ENCODE results near the gene PDZD7. TPM values are rescaled to one million over a fixed set of nuclear protein-coding genes. Genes with fewer than 3 reads are reported as not detected.

PDZD7 gene
- polyA plus RNA-seq, 6 donors from 2014 or later: 0.23 to 0.87 TPM; not detected in 4

DNA sequence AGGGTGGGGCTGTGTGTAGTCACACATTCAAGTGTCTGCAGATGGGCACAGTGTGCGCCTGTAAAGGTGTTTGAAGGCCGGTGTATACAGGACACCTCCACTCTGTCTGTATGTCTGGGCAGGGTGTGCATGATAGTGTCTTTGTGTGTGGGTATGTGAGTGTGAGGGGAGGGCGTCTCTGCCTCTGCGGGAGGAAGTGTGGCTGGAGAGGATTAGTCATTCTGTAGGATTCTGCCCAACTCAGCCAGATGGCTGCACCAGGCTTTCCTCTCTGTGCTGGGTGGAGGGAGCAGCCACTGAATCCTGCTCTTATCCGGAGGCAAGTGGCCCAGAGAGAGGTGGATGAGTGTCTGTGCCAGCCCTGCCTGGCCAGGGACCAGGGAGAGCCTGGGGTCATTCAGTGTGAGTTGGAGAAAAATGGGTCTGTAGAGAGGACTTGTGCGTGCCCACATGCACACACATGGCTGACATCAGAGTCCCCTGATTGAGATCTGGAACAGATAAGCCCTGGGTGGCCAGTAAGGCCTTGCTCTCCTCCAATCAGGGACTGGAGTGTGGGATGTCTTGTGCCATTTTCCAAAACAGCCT lies 1.8 kb upstream of the PDZD7 start:
- Mint-ChIP-seq H3K27me3 (peaks cover 2 to 20% (median 18%) of the 10 kb centered on the region in 3 donors), H3K4me3 (peak overlapping the region; percentile 84 to 97 (median 96))
- ATAC-seq (ENCODE audit: low read depth in 2 of 2): no peak

GRCh38 chr10:101031796-101032636 lies 1.1 kb upstream of the PDZD7 start:
- ATAC-seq (ENCODE audit: low read depth in 2 of 2) (peak; percentile 45 to 50), DNase-seq (peak; percentile 55)
- Mint-ChIP-seq H3K4me1 (peaks cover 17 to 22% (median 19%) of the 10 kb centered on the region in 3 donors), H3K27me3 (peaks cover 9 to 27% (median 25%) of the 10 kb centered on the region in 3 donors), H3K27ac (peak overlapping the region; percentile 33 to 98 (median 93)), H3K36me3 (peaks cover 0 to 13% of the 10 kb centered on the region in 2 donors), H3K9me3 (peaks cover 0 to 2% (median 0%) of the 10 kb centered on the region in 7 donors), H3K4me3 (peak overlapping the region; percentile 84 to 97 (median 96))

More for the DNA sequence above, 1.8 kb upstream of the PDZD7 start:
- H3K9me3 Mint-ChIP-seq: peaks cover 0 to 1% (median 0%) of the 10 kb centered on the region in 7 donors
- H3K36me3 Mint-ChIP-seq: peaks cover 0 to 16% of the 10 kb centered on the region in 2 donors
- no peak for DNase-seq
- peaks cover 17 to 22% (median 19%) of the 10 kb centered on the region in 3 donors for H3K4me1 Mint-ChIP-seq
- peak overlapping the region in 4 of 6 donors; percentile 70 to 95 (median 84) for H3K27ac Mint-ChIP-seq

GRCh38 chr10:101030496-101031127 lies 317 bp downstream of the PDZD7 start:
- Mint-ChIP-seq H3K4me3 (peak overlapping the region; percentile 84 to 97 (median 96)), H3K4me1 (peaks cover 17 to 22% (median 19%) of the 10 kb centered on the region in 3 donors), H3K9me3 (peaks cover 0 to 2% (median 0%) of the 10 kb centered on the region in 7 donors), H3K27ac (peak overlapping the region in 5 of 6 donors; percentile 76 to 98 (median 91)), H3K27me3 (peaks cover 12 to 30% (median 29%) of the 10 kb centered on the region in 3 donors), H3K36me3 (peaks cover 0 to under 1% of the 10 kb centered on the region in 2 donors)
- no peak for ATAC-seq (ENCODE audit: low read depth in 2 of 2)
- DNase-seq: no peak

GRCh38 chr10:101029520-101030295 lies 1.2 kb downstream of the PDZD7 start:
- no peaks in the 10 kb centered on the region for H3K36me3 Mint-ChIP-seq
- no peak for DNase-seq
- H3K4me1 Mint-ChIP-seq: peaks cover 17 to 22% (median 19%) of the 10 kb centered on the region in 3 donors
- H3K27me3 Mint-ChIP-seq: peaks cover 12 to 30% (median 29%) of the 10 kb centered on the region in 3 donors
- peaks cover 0 to 2% (median 0%) of the 10 kb centered on the region in 7 donors for H3K9me3 Mint-ChIP-seq
- no peak for ATAC-seq (ENCODE audit: low read depth in 2 of 2)
- H3K27ac Mint-ChIP-seq: no peak overlapping the region
- peak overlapping the region in 1 of 8 donors; percentile 66 for H3K4me3 Mint-ChIP-seq

- Mint-ChIP-seq H3K4me3 (peak overlapping the region in 2 of 8 donors; percentile 10 to 59), H3K27me3 (peaks cover 12 to 30% (median 29%) of the 10 kb centered on the region in 3 donors), H3K9me3 (peaks cover 0 to 2% (median 0%) of the 10 kb centered on the region in 7 donors), H3K27ac (no peak overlapping the region), H3K4me1 (peaks cover 17 to 22% (median 19%) of the 10 kb centered on the region in 3 donors), H3K36me3 (no peaks in the 10 kb centered on the region)
- DNase-seq (no peak), ATAC-seq (ENCODE audit: low read depth in 2 of 2) (no peak)
Measured at GRCh38 chr10:101028446-101029337, 2.2 kb downstream of the PDZD7 start.

DNA sequence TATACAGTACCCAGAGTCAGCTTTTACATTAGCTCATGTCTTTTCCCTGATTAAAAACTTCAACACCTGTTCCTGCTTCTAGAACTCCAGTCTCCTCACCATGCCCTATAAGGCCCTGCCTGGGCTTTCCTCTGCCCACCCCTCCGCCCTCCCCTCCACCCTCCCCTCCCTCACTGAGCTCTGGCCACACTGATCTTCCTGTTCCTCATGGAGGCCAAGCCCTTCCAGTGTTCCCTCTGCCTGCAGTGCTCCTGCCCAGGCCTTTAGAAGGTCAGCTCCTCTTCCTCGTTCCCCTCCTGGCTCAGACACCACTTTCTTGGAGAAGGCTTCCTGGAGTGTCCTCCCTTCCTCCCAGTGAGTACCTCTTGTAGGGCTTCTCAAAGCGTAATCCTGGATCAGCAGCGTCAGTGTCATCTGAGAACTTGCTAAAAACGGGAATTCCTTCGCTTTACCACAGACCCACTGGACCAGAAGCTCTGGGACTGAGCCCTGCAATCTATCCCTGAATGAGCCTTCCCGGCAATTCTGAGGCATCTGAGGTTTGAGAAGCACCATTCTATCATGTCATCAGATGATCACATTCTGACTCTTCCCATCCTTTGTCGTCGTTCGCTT lies 3.7 kb downstream of the PDZD7 start:
- no peak for ATAC-seq (ENCODE audit: low read depth in 2 of 2)
- Mint-ChIP-seq H3K27ac (no peak overlapping the region), H3K27me3 (peaks cover 12 to 30% (median 29%) of the 10 kb centered on the region in 3 donors), H3K4me1 (peaks cover 10 to 17% (median 13%) of the 10 kb centered on the region in 3 donors), H3K36me3 (no peaks in the 10 kb centered on the region), H3K9me3 (peaks cover 0 to 2% (median 0%) of the 10 kb centered on the region in 7 donors), H3K4me3 (no peak overlapping the region)
- DNase-seq: no peak

GRCh38 chr10:101022967-101023705 lies 7.8 kb downstream of the PDZD7 start:
- H3K27me3 Mint-ChIP-seq: peaks cover 17 to 35% (median 34%) of the 10 kb centered on the region in 3 donors
- ATAC-seq (ENCODE audit: low read depth in 2 of 2): no peak
- H3K27ac Mint-ChIP-seq: no peak overlapping the region
- no peaks in the 10 kb centered on the region for H3K36me3 Mint-ChIP-seq
- no peak for DNase-seq
- H3K4me3 Mint-ChIP-seq: no peak overlapping the region
- peaks cover 0 to 2% (median 0%) of the 10 kb centered on the region in 7 donors for H3K9me3 Mint-ChIP-seq
- peaks cover 9 to 12% (median 10%) of the 10 kb centered on the region in 3 donors for H3K4me1 Mint-ChIP-seq

GRCh38 chr10:101021692-101022251 lies 9.2 kb downstream of the PDZD7 start:
- DNase-seq: no peak

DNA sequence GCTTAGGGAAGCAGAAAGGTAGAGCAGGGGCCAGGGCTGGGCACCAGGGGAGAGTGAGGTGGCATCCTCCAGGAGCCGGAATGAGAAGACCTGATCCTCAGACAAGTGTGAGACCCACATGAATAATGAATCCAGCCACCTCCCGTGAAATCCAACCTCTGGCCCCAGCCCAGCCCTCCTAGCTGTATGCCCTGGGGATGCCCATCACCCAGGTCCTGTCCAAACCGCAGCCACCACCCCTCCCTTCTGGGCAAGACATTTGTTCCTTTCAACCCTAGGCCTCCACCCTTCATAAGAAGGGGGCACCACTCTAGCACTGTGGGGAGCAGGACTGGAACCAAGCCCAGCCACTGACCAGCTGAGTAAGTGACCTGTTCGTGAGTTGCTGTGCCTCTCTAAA lies 9.7 kb downstream of the PDZD7 start:
- Mint-ChIP-seq H3K9me3 (no peaks in the 10 kb centered on the region), H3K27me3 (peaks cover 17 to 39% (median 37%) of the 10 kb centered on the region in 3 donors), H3K27ac (no peak overlapping the region), H3K36me3 (no peaks in the 10 kb centered on the region), H3K4me3 (no peak overlapping the region), H3K4me1 (peaks cover 16 to 19% (median 18%) of the 10 kb centered on the region in 3 donors)
- no peak for DNase-seq
- no peak for ATAC-seq (ENCODE audit: low read depth in 2 of 2)

More at GRCh38 chr10:101021692-101022251, 9.2 kb downstream of the PDZD7 start:
- H3K4me1 Mint-ChIP-seq: peaks cover 15 to 18% (median 16%) of the 10 kb centered on the region in 3 donors
- H3K27ac Mint-ChIP-seq: peak overlapping the region in 1 of 6 donors; percentile 73
- no peaks in the 10 kb centered on the region for H3K36me3 Mint-ChIP-seq
- peaks cover 12 to 36% (median 31%) of the 10 kb centered on the region in 3 donors for H3K27me3 Mint-ChIP-seq
- H3K4me3 Mint-ChIP-seq: no peak overlapping the region
- no peak for ATAC-seq (ENCODE audit: low read depth in 2 of 2)
- H3K9me3 Mint-ChIP-seq: no peaks in the 10 kb centered on the region

DNA sequence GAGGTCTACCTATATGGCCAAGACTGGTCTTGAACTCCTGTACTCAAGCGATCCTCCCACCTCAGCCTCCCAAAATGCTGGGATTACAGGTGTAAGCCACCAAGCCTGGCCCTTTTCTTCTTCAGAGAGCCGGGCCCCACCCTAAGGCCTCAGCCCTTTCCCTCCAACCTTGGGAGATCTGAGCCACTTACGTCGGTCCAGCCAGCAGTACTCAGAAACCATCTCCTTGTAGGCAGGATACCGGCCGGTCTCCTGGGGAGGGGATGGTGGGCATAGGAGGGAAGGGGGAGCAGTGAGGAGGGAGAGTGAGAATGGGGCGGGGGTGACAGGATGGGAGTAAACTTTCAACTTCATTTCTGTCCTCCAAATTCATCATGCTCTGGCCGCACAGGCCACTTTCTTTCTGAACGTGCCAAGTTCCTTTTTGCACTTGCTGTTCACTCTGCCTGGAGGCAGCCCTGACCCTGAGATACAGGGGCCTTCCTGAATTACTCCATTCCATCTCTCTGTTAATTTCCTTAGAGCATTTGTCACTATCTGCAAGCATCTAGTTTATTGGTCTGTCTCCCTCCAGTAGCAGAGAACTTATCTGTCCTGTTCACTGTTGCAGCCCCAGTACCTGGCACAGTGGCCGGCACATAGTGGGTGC lies 10.4 kb downstream of the PDZD7 start:
- ATAC-seq (ENCODE audit: low read depth in 2 of 2) (no peak), DNase-seq (no peak)
- Mint-ChIP-seq H3K36me3 (no peaks in the 10 kb centered on the region), H3K27ac (no peak overlapping the region), H3K27me3 (peaks cover 18 to 46% (median 43%) of the 10 kb centered on the region in 3 donors), H3K4me1 (peaks cover 16 to 19% (median 18%) of the 10 kb centered on the region in 3 donors), H3K4me3 (no peak overlapping the region), H3K9me3 (no peaks in the 10 kb centered on the region)
